NCI-H345 (cell line): ENCODE measurements around the gene KRT1.
A peak's percentile ranks its signal among the peaks of the same experiment; 100 is the strongest.

ENCODE experiments used
- DNase-seq: peaks from one replicate; lab custom pipeline; 2025; lab: John Stamatoyannopoulos, UW

Gene KRT1

GRCh38 chr12:52636189-52636588, 44.0 kb downstream of the KRT1 start:
- DNase-seq: no peak

GRCh38 chr12:52634266-52635056, 45.7 kb downstream of the KRT1 start:
- DNase-seq: peak; percentile 52

GRCh38 chr12:52633383-52633782, 46.8 kb downstream of the KRT1 start:
- no peak for DNase-seq

GRCh38 chr12:52632656-52633055, 47.6 kb downstream of the KRT1 start:
- no peak for DNase-seq

GRCh38 chr12:52631676-52632459, 48.3 kb downstream of the KRT1 start:
- DNase-seq: no peak

GRCh38 chr12:52631264-52631663, 48.9 kb downstream of the KRT1 start:
- DNase-seq: no peak

GRCh38 chr12:52630599-52631200, 49.5 kb downstream of the KRT1 start:
- no peak for DNase-seq

GRCh38 chr12:52630008-52630500, 50.2 kb downstream of the KRT1 start:
- DNase-seq: no peak

GRCh38 chr12:52629281-52630007, 50.8 kb downstream of the KRT1 start:
- DNase-seq: no peak

- no peak for DNase-seq
These were observed 51.4 kb downstream of the KRT1 start for GRCh38 chr12:52628841-52629240.

GRCh38 chr12:52628111-52628507, 52.1 kb downstream of the KRT1 start:
- DNase-seq: no peak

- no peak for DNase-seq
These were observed 52.7 kb downstream of the KRT1 start for GRCh38 chr12:52627395-52628110.
